Common myeloid progenitor, CD34-positive (primary cell): ENCODE data around the gene AHCYL2.

Experiments
- CTCF ChIA-PET: fragments of 350-600 bp; sonication (Branson Sonifier 250); formaldehyde crosslinking; loops from one replicate; lab custom pipeline; 2021; ENCODE audit warnings: antibody characterized with exemption; lab: Charles Lee
- POLR2A ChIA-PET: fragments of 350-600 bp; sonication (Branson Sonifier 250); formaldehyde crosslinking; loops from one replicate; lab custom pipeline; 2021; ENCODE audit warnings: antibody characterized with exemption; lab: Charles Lee
- DNase-seq, 3 donors: peaks; one replicate each; pipeline versions ENCODE4 v3.0.0 to v3.0.0-alpha.2; 2013
- H3K27ac ChIP-seq, 2 experiments: 1 replicate in 1 of 2; 2 replicates in 1 of 2; pipeline ENCODE4 v1.7.0; 2013; ENCODE audit warnings: inconsistent platforms in 2 of 2, low read length in 2 of 2, mild to moderate bottlenecking in 2 of 2, low read depth in 1 of 2, moderate library complexity in 1 of 2; ENCODE audit not compliant: severe bottlenecking in 2 of 2, insufficient read depth in 1 of 2, poor library complexity in 1 of 2
- H3K27me3 ChIP-seq, 5 experiments: replicated peaks in 2 of 5; 1 replicate in 3 of 5; 2 replicates in 2 of 5; pipeline versions ENCODE4 v1.6.1 to v1.7.0; 2013; ENCODE audit warnings: low read length in 4 of 5, mild to moderate bottlenecking in 2 of 5, moderate library complexity in 2 of 5, inconsistent platforms in 1 of 5; ENCODE audit not compliant: insufficient read depth in 5 of 5, control insufficient read depth in 4 of 5
- H3K36me3 ChIP-seq, 4 experiments: 1 replicate in 2 of 4; 2 replicates in 2 of 4; pipeline versions ENCODE4 v1.6.1 to v1.7.0; 2013; ENCODE audit warnings: low read length in 3 of 4, control low read depth in 1 of 4, mild to moderate bottlenecking in 1 of 4; ENCODE audit not compliant: control insufficient read depth in 4 of 4, insufficient read depth in 4 of 4
- H3K4me1 ChIP-seq, 4 experiments: 1 replicate in 3 of 4; 2 replicates in 1 of 4; pipeline versions ENCODE4 v1.6.1 to v1.7.1; 2013; ENCODE audit warnings: low read length in 3 of 4, mild to moderate bottlenecking in 3 of 4, control low read depth in 1 of 4, inconsistent platforms in 1 of 4, moderate library complexity in 1 of 4; ENCODE audit not compliant: control insufficient read depth in 4 of 4, insufficient read depth in 4 of 4; ENCODE audit errors: control extremely low read depth in 1 of 4
- H3K4me3 ChIP-seq, 7 experiments: 1 replicate in 4 of 7; 2 replicates in 3 of 7; pipeline versions ENCODE4 v1.5.1 to v1.7.0; 2013; ENCODE audit warnings: mild to moderate bottlenecking in 7 of 7, low read length in 6 of 7, moderate library complexity in 6 of 7, inconsistent platforms in 2 of 7, low read depth in 2 of 7, control low read depth in 1 of 7; ENCODE audit not compliant: insufficient read depth in 4 of 7, control insufficient read depth in 1 of 7; ENCODE audit errors: extremely low read depth in 1 of 7
- H3K9me3 ChIP-seq, 5 experiments: 1 replicate in 4 of 5; 2 replicates in 1 of 5; pipeline versions ENCODE4 v1.6.1 to v1.7.1; 2013; ENCODE audit warnings: low read length in 4 of 5, mild to moderate bottlenecking in 2 of 5, inconsistent platforms in 1 of 5, low read depth in 1 of 5, moderate library complexity in 1 of 5; ENCODE audit not compliant: control insufficient read depth in 4 of 5, insufficient read depth in 2 of 5; ENCODE audit errors: control extremely low read depth in 1 of 5
- WGBS: methylation state at CpG from one replicate; pipeline ENCODE4 v1.1.5; 2013; ENCODE audit not compliant: insufficient coverage; 5-methylcytosine and 5-hydroxymethylcytosine counted together

Gene AHCYL2

GRCh38 chr7:129225206-129225930 is 538 bp downstream of the AHCYL2 start:
- no peaks in the 10 kb centered on the region for H3K27me3 ChIP-seq
- ChIA-PET POLR2A (interaction anchor here (0.6 to 1.8 kb wide), 3 partner anchors 13 to 784 kb away, joined by 3 to 5 read pairs (median 5); no protein-coding TSS in a partner anchor), CTCF (interaction anchor here (0.7 to 8.6 kb wide), 8 partner anchors 11 to 142 kb away, joined by 3 to 157 read pairs (median 6); no protein-coding TSS in a partner anchor)
- peak overlapping the region; percentile 79 to 89 (median 87) for H3K4me3 ChIP-seq
- H3K27ac ChIP-seq = peak overlapping the region in 1 of 2 experiments; percentile 58
- peak; percentile 44 to 78 (median 66) for DNase-seq
- 0% methylated on average over 45 of the region's 60 CpGs for WGBS
- no peaks in the 10 kb centered on the region for H3K36me3 ChIP-seq
- no peaks in the 10 kb centered on the region for H3K9me3 ChIP-seq
- H3K4me1 ChIP-seq = peaks cover 17 to 27% (median 25%) of the 10 kb centered on the region in 4 experiments

GRCh38 chr7:129225931-129226572 is 1.2 kb downstream of the AHCYL2 start:
- Histone ChIP-seq H3K27ac (peak overlapping the region in 1 of 2 experiments; percentile 58), H3K4me3 (peak overlapping the region in 6 of 7 experiments; percentile 79 to 89 (median 86)), H3K27me3 (no peaks in the 10 kb centered on the region), H3K4me1 (peaks cover 17 to 27% (median 25%) of the 10 kb centered on the region in 4 experiments), H3K36me3 (no peaks in the 10 kb centered on the region), H3K9me3 (no peaks in the 10 kb centered on the region)
- ChIA-PET POLR2A (interaction anchor here (1.8 kb wide), 1 partner anchor 45 kb away, joined by 5 read pairs; no protein-coding TSS in a partner anchor), CTCF (interaction anchor here (0.7 to 2.1 kb wide), 7 partner anchors 10 to 142 kb away, joined by 3 to 13 read pairs (median 5); no protein-coding TSS in a partner anchor)
- WGBS = 47% methylated on average over 9 of the region's 11 CpGs
- peak in 2 of 3 donors; percentile 28 to 42 for DNase-seq

GRCh38 chr7:129227646-129228578 is 3.1 kb downstream of the AHCYL2 start:
- H3K27me3 ChIP-seq = no peaks in the 10 kb centered on the region
- WGBS = 100% methylated on average over 1 of the region's 4 CpGs
- no peak overlapping the region for H3K4me3 ChIP-seq
- H3K4me1 ChIP-seq = peaks cover 9 to 17% (median 15%) of the 10 kb centered on the region in 4 experiments
- H3K9me3 ChIP-seq = no peaks in the 10 kb centered on the region
- no peaks in the 10 kb centered on the region for H3K36me3 ChIP-seq
- H3K27ac ChIP-seq = no peak overlapping the region
- POLR2A ChIA-PET = interaction anchor here (0.6 kb wide), 1 partner anchor 32 kb away, joined by 3 read pairs; no protein-coding TSS in a partner anchor
- CTCF ChIA-PET = interaction anchor here (1.0 to 2.1 kb wide), 4 partner anchors 10 to 57 kb away, joined by 3 to 13 read pairs (median 3); no protein-coding TSS in a partner anchor
- no peak for DNase-seq

- H3K9me3 ChIP-seq = no peaks in the 10 kb centered on the region
- 100% methylated on average over 1 of the region's 2 CpGs for WGBS
- no peaks in the 10 kb centered on the region for H3K27me3 ChIP-seq
- H3K36me3 ChIP-seq = no peaks in the 10 kb centered on the region
- ChIA-PET CTCF (interaction anchor here (1.0 kb wide), 1 partner anchor 10 kb away, joined by 3 read pairs; no protein-coding TSS in a partner anchor), POLR2A (no interaction called here)
- peaks cover 9 to 17% (median 15%) of the 10 kb centered on the region in 4 experiments for H3K4me1 ChIP-seq
- H3K4me3 ChIP-seq = no peak overlapping the region
- DNase-seq = no peak
- H3K27ac ChIP-seq = no peak overlapping the region
These were observed 3.8 kb downstream of the AHCYL2 start for GRCh38 chr7:129228633-129229032.

DNA sequence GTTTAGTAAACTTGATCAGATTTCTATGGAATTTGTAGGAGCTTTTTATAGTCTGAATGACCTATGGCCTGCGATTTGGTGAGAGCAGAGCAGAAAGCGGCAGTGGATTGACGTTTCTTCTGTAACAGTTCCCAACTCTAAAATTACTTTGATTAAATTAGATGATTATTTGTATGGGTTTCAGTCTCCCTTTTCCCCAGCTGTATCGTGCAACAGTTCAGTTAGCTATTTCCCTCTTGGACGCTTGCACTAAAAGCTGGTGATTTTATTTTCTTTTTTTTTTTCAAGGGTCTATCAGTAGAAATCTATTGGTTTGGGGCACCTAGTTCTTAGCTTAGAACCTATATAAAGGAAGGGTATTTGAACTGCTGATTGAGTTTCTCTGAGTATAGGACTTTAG is 6.8 kb downstream of the AHCYL2 start:
- WGBS = 100% methylated on average over 1 of the region's 5 CpGs
- CTCF ChIA-PET = interaction anchor here (1.5 to 2.9 kb wide), 6 partner anchors 10 to 65 kb away, joined by 3 to 10 read pairs (median 6); no protein-coding TSS in a partner anchor
- Histone ChIP-seq H3K9me3 (no peaks in the 10 kb centered on the region), H3K36me3 (no peaks in the 10 kb centered on the region), H3K4me1 (peaks cover 0 to 4% (median 0%) of the 10 kb centered on the region in 4 experiments), H3K27ac (no peak overlapping the region), H3K27me3 (no peaks in the 10 kb centered on the region), H3K4me3 (no peak overlapping the region)
- DNase-seq = no peak
- POLR2A ChIA-PET = no interaction called here

GRCh38 chr7:129238546-129238945 is 13.7 kb downstream of the AHCYL2 start:
- H3K27me3 ChIP-seq = no peaks in the 10 kb centered on the region
- H3K27ac ChIP-seq = no peak overlapping the region
- DNase-seq = no peak
- ChIA-PET CTCF (interaction anchor here (1.0 to 2.0 kb wide), 6 partner anchors 9 to 182 kb away, joined by 3 to 10 read pairs (median 4); no protein-coding TSS in a partner anchor), POLR2A (interaction anchor here (0.6 to 1.4 kb wide), 3 partner anchors 9 to 103 kb away, joined by 3 to 6 read pairs (median 5); partner anchors contain the start of gene AHCYL2)
- no peaks in the 10 kb centered on the region for H3K36me3 ChIP-seq
- H3K4me3 ChIP-seq = no peak overlapping the region
- WGBS = 96% methylated on average over 8 of the region's 8 CpGs
- H3K9me3 ChIP-seq = no peaks in the 10 kb centered on the region
- H3K4me1 ChIP-seq = no peaks in the 10 kb centered on the region
